Lung (tissue), 12 donors: ENCODE measurements around the gene ADAMTSL2. TPM values are rescaled to one million over a fixed set of nuclear protein-coding genes. Genes with fewer than 3 reads are reported as not detected.

Source experiments
- ATAC-seq: fragments of 200-7000 bp; cut with Tn5 transposase; one replicate; pipeline ENCODE4 v1.9.1; 2020; ENCODE audit warnings: moderate number of reproducible peaks; ENCODE audit not compliant: insufficient read depth, low FRiP score
- DNase-seq, 3 donors: peaks; one replicate each; pipeline ENCODE4 v3.0.0-alpha.2; 2013 to 2017
- H3K27ac ChIP-seq, 2 donors: one replicate each; pipeline ENCODE4 v1.5.1; 2013; ENCODE audit warnings: mild to moderate bottlenecking in 2 of 2, moderate library complexity in 2 of 2, control low read depth in 1 of 2, inconsistent platforms in 1 of 2, low read depth in 1 of 2, low read length in 1 of 2
- H3K27me3 ChIP-seq, 3 donors: one replicate each; pipeline ENCODE4 v1.5.1; 2013; ENCODE audit warnings: low read length in 2 of 3; ENCODE audit not compliant: control insufficient read depth in 3 of 3, insufficient read depth in 3 of 3
- H3K36me3 ChIP-seq, 4 donors: one replicate each; pipeline ENCODE4 v1.5.1; 2013; ENCODE audit warnings: low read length in 4 of 4, mild to moderate bottlenecking in 1 of 4, moderate library complexity in 1 of 4; ENCODE audit not compliant: control insufficient read depth in 4 of 4, insufficient read depth in 4 of 4
- H3K4me1 ChIP-seq, 5 donors: one replicate each; pipeline ENCODE4 v1.5.1; 2013; ENCODE audit warnings: low read length in 5 of 5, mild to moderate bottlenecking in 2 of 5, moderate library complexity in 1 of 5; ENCODE audit not compliant: control insufficient read depth in 5 of 5, insufficient read depth in 5 of 5
- H3K4me3 ChIP-seq: one replicate; pipeline ENCODE4 v1.5.1; 2013; ENCODE audit warnings: mild to moderate bottlenecking, control low read depth, moderate library complexity
- H3K9ac ChIP-seq, 2 donors: one replicate each; pipeline ENCODE4 v1.5.1; 2013; ENCODE audit warnings: low read length in 2 of 2, control low read depth in 1 of 2; ENCODE audit not compliant: insufficient read depth in 1 of 2
- H3K9me3 ChIP-seq, 4 donors: one replicate each; pipeline ENCODE4 v1.5.1; 2013; ENCODE audit warnings: low read length in 3 of 4, mild to moderate bottlenecking in 1 of 4, moderate library complexity in 1 of 4; ENCODE audit not compliant: control insufficient read depth in 4 of 4, insufficient read depth in 3 of 4
- CTCF ChIP-seq: IDR thresholded peaks from 2 replicates; pipeline ENCODE4 v1.5.1; 2012; ENCODE audit warnings: mild to moderate bottlenecking; ENCODE audit errors: control extremely low read depth, extremely low read depth
- WGBS, 2 donors: extraction: QIAGEN DNeasy Blood & Tissue Kit; methylation state at CpG; one replicate each; pipeline ENCODE4 v1.1.7; 2013; 5-methylcytosine and 5-hydroxymethylcytosine counted together
- polyA plus RNA-seq, 2 donors: library from polyadenylated mRNA; stranded (reverse); fragments of 200-250 nt; gene quantifications; one replicate each; pipeline ENCODE4 v1.2.1, GENCODE V29; 2013
- total RNA-seq, 2 donors: library from RNA; depleted of rRNA in 1 of 2; stranded (reverse); fragments of >200 nt in 1 of 2; gene quantifications; one replicate each; pipeline ENCODE4 v1.2.1, GENCODE V29; 2014 to 2021
- donor health status: control.
- donor health status: control.
- donor health status: Bipolar disorder and iron deficiency.
- donor health status: healthy.
- donor health status: DM: yes; HTN: yes; CAD: no.

ADAMTSL2 gene
- total and polyA plus RNA-seq, 4 donors, result 6.4 to 20.6 (median 10.1) TPM

DNA sequence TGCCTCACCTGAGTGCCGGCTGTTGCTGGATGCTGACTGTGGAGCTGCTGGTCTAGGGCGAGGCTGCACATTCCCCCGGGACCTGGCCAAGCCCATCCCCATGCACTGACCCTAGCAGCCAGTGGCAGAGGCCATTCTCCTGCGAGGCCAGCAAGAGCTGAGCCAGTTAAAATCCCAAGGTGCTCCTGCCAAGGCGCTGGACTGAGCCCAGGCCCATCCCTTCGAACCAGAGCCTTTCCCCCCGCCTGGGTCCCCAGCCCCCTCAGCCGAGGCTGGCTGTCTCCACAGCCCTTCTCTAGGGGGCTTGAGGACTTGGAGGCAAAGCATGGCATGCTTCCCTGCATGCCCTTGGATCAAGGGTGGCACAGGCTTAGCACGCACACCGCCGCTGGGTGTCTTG lies 1.6 kb downstream of the ADAMTSL2 start:
- DNase-seq, result no peak
- Histone ChIP-seq H3K9me3 (no peaks in the 10 kb centered on the region), H3K36me3 (no peaks in the 10 kb centered on the region), H3K9ac (no peak overlapping the region), H3K4me3 (no peak overlapping the region), H3K27me3 (no peaks in the 10 kb centered on the region), H3K4me1 (peaks cover 0 to 62% (median 15%) of the 10 kb centered on the region in 5 donors), H3K27ac (no peak overlapping the region)
- no peak for ATAC-seq
- TF ChIP-seq CTCF, result no peak
- WGBS, 2 donors, result 88 to 92% methylated on average over 11 of the region's 11 CpGs

- H3K4me3 ChIP-seq, result no peak overlapping the region
- no peak for DNase-seq
- 88 to 90% methylated on average over 9 of the region's 9 CpGs for WGBS, 2 donors
- H3K9me3 ChIP-seq, result no peaks in the 10 kb centered on the region
- no peak for ATAC-seq
- peaks cover 0 to 58% (median 15%) of the 10 kb centered on the region in 5 donors for H3K4me1 ChIP-seq
- H3K27ac ChIP-seq, result no peak overlapping the region
- H3K9ac ChIP-seq, result no peak overlapping the region
- TF ChIP-seq CTCF, result no peak
- H3K36me3 ChIP-seq, result no peaks in the 10 kb centered on the region
- no peaks in the 10 kb centered on the region for H3K27me3 ChIP-seq
Observed at GRCh38 chr9:133536536-133536935, 2.0 kb downstream of the ADAMTSL2 start.

- H3K9me3 ChIP-seq, result no peaks in the 10 kb centered on the region
- DNase-seq (no peak), ATAC-seq (no peak)
- peaks cover 0 to 53% (median 15%) of the 10 kb centered on the region in 5 donors for H3K4me1 ChIP-seq
- no peak for TF ChIP-seq CTCF
- no peaks in the 10 kb centered on the region for H3K36me3 ChIP-seq
- H3K4me3 ChIP-seq, result no peak overlapping the region
- WGBS, 2 donors, result 92 to 94% methylated on average over 16 of the region's 16 CpGs
- no peak overlapping the region for H3K27ac ChIP-seq
- no peaks in the 10 kb centered on the region for H3K27me3 ChIP-seq
- no peak overlapping the region for H3K9ac ChIP-seq
Observed at GRCh38 chr9:133537257-133537656, 2.8 kb downstream of the ADAMTSL2 start.

- Histone ChIP-seq H3K27ac (no peak overlapping the region), H3K9me3 (no peaks in the 10 kb centered on the region), H3K4me1 (peaks cover 0 to 52% (median 15%) of the 10 kb centered on the region in 5 donors), H3K27me3 (no peaks in the 10 kb centered on the region), H3K4me3 (no peak overlapping the region), H3K36me3 (no peaks in the 10 kb centered on the region), H3K9ac (no peak overlapping the region)
- ATAC-seq (no peak), DNase-seq (no peak)
- 85% methylated on average over 14 of the region's 14 CpGs for WGBS, 2 donors
- TF ChIP-seq CTCF, result no peak
Observed at GRCh38 chr9:133538176-133538575, 3.7 kb downstream of the ADAMTSL2 start.
